ENCODE data around the gene PPFIBP1. TPM values are rescaled to one million over a fixed set of nuclear protein-coding genes. Genes with fewer than 3 reads are reported as not detected.
"Not testable (repeated sequence)": the region's sequence is repeated elsewhere in the genome, so short reads cannot be mapped to it uniquely, and the experiment has no call there.

The PPFIBP1 gene
- total RNA-seq, 1 donor: 131 TPM

GRCh38 chr12:27711317-27711682 lies 187.3 kb downstream of the PPFIBP1 start:
- DNase-seq (ENCODE audit: low read depth): no peak
- no peak for TF ChIP-seq CTCF (IDR thresholded peaks at IDR 0.05; ENCODE audit: insufficient read depth, low read length)
- peak overlapping the region; percentile 99 for H3K4me3 ChIP-seq (ENCODE audit: low read depth, low read length)

DNA sequence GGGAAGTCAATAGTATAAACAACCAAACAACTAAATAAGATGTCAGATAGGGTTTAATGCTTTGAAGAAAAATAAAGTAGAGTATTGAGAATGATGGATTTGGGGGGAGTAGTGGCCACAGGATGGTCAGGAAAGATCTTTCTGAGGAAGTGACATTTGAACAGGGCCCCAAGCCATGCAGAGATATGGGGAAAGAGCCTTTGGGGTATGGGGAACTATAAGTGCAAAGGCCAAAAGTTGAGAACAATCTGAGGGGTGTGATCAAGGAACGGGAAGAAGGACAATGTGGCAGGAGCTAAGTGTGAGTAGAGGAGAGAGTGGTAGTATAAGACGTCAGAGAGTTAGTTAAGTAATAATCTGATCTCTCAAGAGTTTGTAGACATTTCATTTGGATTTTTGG lies 188.0 kb downstream of the PPFIBP1 start:
- H3K4me3 ChIP-seq (ENCODE audit: low read depth, low read length): peak overlapping the region; percentile 32
- TF ChIP-seq CTCF (IDR thresholded peaks at IDR 0.05; ENCODE audit: insufficient read depth, low read length): no peak
- no peak for DNase-seq (ENCODE audit: low read depth)

GRCh38 chr12:27723212-27723611 lies 199.2 kb downstream of the PPFIBP1 start:
- H3K4me3 ChIP-seq (ENCODE audit: low read depth, low read length): no peak overlapping the region
- no peak for DNase-seq (ENCODE audit: low read depth)
- no peak for TF ChIP-seq CTCF (IDR thresholded peaks at IDR 0.05; ENCODE audit: insufficient read depth, low read length)

DNA sequence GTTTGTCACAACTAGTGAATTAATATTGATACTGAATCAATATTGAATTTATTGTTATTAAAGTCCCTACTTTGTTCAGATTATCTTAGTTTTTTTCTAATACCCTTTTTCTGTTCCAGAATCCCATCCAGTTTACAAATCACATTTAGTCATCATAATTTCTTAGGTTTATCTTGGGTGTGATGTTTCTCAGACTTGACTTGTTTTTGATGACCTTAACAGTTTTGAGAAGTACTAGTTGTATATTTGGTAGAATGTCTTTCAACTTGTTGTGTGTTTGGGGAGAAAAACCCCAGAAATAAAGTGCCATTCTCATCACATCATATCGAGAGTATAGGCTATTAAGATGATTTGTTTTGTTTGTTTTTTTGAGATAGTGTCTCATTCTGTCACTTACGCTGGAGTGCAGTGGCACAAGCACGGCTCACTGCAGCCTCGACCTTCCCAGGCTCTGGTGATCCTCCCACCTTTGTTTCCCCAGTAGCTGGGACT lies 206.1 kb downstream of the PPFIBP1 start:
- no peak for TF ChIP-seq CTCF (IDR thresholded peaks at IDR 0.05; ENCODE audit: insufficient read depth, low read length)
- H3K4me3 ChIP-seq (ENCODE audit: low read depth, low read length): no peak overlapping the region
- no peak for DNase-seq (ENCODE audit: low read depth)

DNA sequence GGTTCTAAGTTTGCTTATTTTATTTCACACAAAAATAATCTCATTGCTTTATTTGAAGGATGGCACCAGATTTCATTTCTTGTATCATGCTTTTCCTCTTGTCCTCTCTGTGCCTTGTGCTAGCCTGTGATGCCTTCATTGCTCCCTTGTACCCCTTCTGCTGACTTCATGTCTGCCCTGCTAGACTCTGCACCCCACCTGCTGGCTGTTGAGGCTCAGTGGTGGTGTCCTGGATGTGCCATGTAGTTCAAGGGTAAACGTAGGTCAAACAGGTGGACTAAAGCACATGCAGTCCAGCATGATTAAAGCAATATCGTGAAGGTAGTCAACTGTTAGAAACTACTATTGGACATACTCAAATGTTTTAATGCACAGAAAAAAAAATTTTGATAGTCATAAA lies 208.3 kb downstream of the PPFIBP1 start:
- peak; percentile 29 for TF ChIP-seq CTCF (IDR thresholded peaks at IDR 0.05; ENCODE audit: insufficient read depth, low read length)
- no peak for DNase-seq (ENCODE audit: low read depth)
- H3K4me3 ChIP-seq (ENCODE audit: low read depth, low read length): no peak overlapping the region

- peak; percentile 92 for TF ChIP-seq CTCF (IDR thresholded peaks at IDR 0.05; ENCODE audit: insufficient read depth, low read length)
- peak; percentile 60 for DNase-seq (ENCODE audit: low read depth)
- no peak overlapping the region for H3K4me3 ChIP-seq (ENCODE audit: low read depth, low read length)
Measured at GRCh38 chr12:27733052-27733656, 209.1 kb downstream of the PPFIBP1 start.

- no peak for DNase-seq (ENCODE audit: low read depth)
- no peak for TF ChIP-seq CTCF (IDR thresholded peaks at IDR 0.05; ENCODE audit: insufficient read depth, low read length)
- H3K4me3 ChIP-seq (ENCODE audit: low read depth, low read length): no peak overlapping the region
Measured at GRCh38 chr12:27733791-27734190, 209.8 kb downstream of the PPFIBP1 start.

DNA sequence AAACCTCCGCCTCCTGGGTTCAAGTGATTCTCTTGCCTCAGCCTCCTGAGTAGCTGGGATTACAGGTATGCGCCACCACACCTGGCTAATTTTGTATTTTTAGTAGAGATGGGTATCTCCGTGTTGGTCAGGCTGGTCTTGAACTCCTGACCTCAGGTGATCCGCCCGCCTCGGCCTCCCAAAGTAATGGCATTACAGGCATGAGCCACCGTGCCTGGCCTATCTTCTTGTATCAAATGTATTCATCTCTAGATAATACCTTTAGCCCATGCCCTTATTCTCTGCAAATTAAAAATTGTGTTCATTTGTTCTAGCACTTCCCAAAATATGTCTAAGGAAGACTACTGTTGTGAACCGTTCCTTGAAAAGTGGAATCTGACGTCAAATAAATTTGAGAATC lies 210.3 kb downstream of the PPFIBP1 start:
- not testable (repeated sequence) for DNase-seq (ENCODE audit: low read depth); H3K4me3 ChIP-seq (ENCODE audit: low read depth, low read length)

Data from fibroblast of the aortic adventitia (primary cell).